Trophoblast cell (in vitro differentiated cells and primary cell): ENCODE data around the gene MAP2K5.

Source experiments
- DNase-seq, 2 donors: peaks; one replicate each; pipeline ENCODE4 v3.0.0-alpha.2; 2016
- H2AFZ ChIP-seq: 2 replicates; pipeline ENCODE4 v1.6.1; 2013; ENCODE audit warnings: low read length, moderate library complexity, mild to moderate bottlenecking; ENCODE audit not compliant: insufficient read depth, poor library complexity
- H2AK5ac ChIP-seq: 2 replicates; pipeline ENCODE4 v1.6.1; 2013; ENCODE audit warnings: mild to moderate bottlenecking, low read length
- H2BK120ac ChIP-seq: 2 replicates; pipeline ENCODE4 v1.6.1; 2013; ENCODE audit warnings: low read length, mild to moderate bottlenecking, moderate library complexity; ENCODE audit not compliant: insufficient read depth, poor library complexity
- H2BK12ac ChIP-seq: 2 replicates; pipeline ENCODE4 v1.6.1; 2013; ENCODE audit warnings: mild to moderate bottlenecking, low read length, moderate library complexity
- H2BK5ac ChIP-seq: 2 replicates; pipeline ENCODE4 v1.6.1; 2013; ENCODE audit warnings: low read length, low read depth, moderate library complexity, mild to moderate bottlenecking; ENCODE audit not compliant: poor library complexity
- H3K14ac ChIP-seq: 2 replicates; pipeline ENCODE4 v1.6.1; 2013; ENCODE audit warnings: mild to moderate bottlenecking, low read length
- H3K18ac ChIP-seq: 2 replicates; pipeline ENCODE4 v1.6.1; 2013; ENCODE audit warnings: mild to moderate bottlenecking, low read length
- H3K23ac ChIP-seq: 2 replicates; pipeline ENCODE4 v1.6.1; 2013; ENCODE audit warnings: low read length
- H3K27ac ChIP-seq: 2 replicates; pipeline ENCODE4 v1.5.1; 2013; ENCODE audit warnings: low read depth, mild to moderate bottlenecking, inconsistent platforms, low read length, moderate library complexity
- H3K27me3 ChIP-seq: 2 replicates; pipeline ENCODE4 v1.6.1; 2013; ENCODE audit warnings: inconsistent platforms, mild to moderate bottlenecking, low read length, moderate library complexity; ENCODE audit not compliant: insufficient read depth
- H3K36me3 ChIP-seq, 2 experiments: 1 replicate in 1 of 2; 2 replicates in 1 of 2; pipeline ENCODE4 v1.6.1; 2013; ENCODE audit warnings: low read length in 2 of 2, mild to moderate bottlenecking in 2 of 2, moderate library complexity in 1 of 2; ENCODE audit not compliant: insufficient read depth in 2 of 2, control insufficient read depth in 1 of 2
- H3K4ac ChIP-seq: 2 replicates; pipeline ENCODE4 v1.6.1; 2013; ENCODE audit warnings: low read depth, mild to moderate bottlenecking, low read length, moderate library complexity
- H3K4me1 ChIP-seq, 2 experiments: 1 replicate in 1 of 2; 2 replicates in 1 of 2; pipeline ENCODE4 v1.6.1; 2013; ENCODE audit warnings: low read length in 2 of 2, mild to moderate bottlenecking in 2 of 2, moderate library complexity in 1 of 2; ENCODE audit not compliant: insufficient read depth in 2 of 2, control insufficient read depth in 1 of 2
- H3K4me2 ChIP-seq: 2 replicates; pipeline ENCODE4 v1.6.1; 2013; ENCODE audit warnings: inconsistent platforms, mild to moderate bottlenecking, low read length, moderate library complexity
- H3K4me3 ChIP-seq: 2 replicates; pipeline ENCODE4 v1.5.1; 2013; ENCODE audit warnings: mild to moderate bottlenecking, low read depth, low read length, inconsistent platforms
- H3K79me1 ChIP-seq: one replicate; pipeline ENCODE4 v1.6.1; 2013; ENCODE audit warnings: low read length
- H3K79me2 ChIP-seq: 2 replicates; pipeline ENCODE4 v1.6.1; 2013; ENCODE audit warnings: low read length, mild to moderate bottlenecking; ENCODE audit not compliant: control insufficient read depth, insufficient read depth, poor library complexity
- H3K9ac ChIP-seq: 2 replicates; pipeline ENCODE4 v1.6.1; 2013; ENCODE audit warnings: mild to moderate bottlenecking, low read length
- H3K9me3 ChIP-seq: 2 replicates; pipeline ENCODE4 v1.6.1; 2013; ENCODE audit warnings: low read depth, mild to moderate bottlenecking, control low read depth, inconsistent platforms, low read length; ENCODE audit not compliant: insufficient read depth
- H4K12ac ChIP-seq: 2 replicates; pipeline ENCODE4 v1.6.1; 2013; ENCODE audit warnings: low read depth, mild to moderate bottlenecking, low read length, moderate library complexity
- H4K8ac ChIP-seq: 2 replicates; pipeline ENCODE4 v1.6.1; 2013; ENCODE audit warnings: low read depth, mild to moderate bottlenecking, low read length, moderate library complexity
- H4K91ac ChIP-seq: one replicate; pipeline ENCODE4 v1.6.1; 2013; ENCODE audit warnings: low read depth, mild to moderate bottlenecking, low read length, moderate library complexity
- WGBS: extraction: QIAGEN DNeasy Blood & Tissue Kit; methylation state at CpG from one replicate; pipeline ENCODE4 v1.1.7; 2013; ENCODE audit warnings: missing lambda C conversion rate; ENCODE audit not compliant: insufficient read length, insufficient coverage; ENCODE audit errors: extremely low coverage; 5-methylcytosine and 5-hydroxymethylcytosine counted together

MAP2K5 gene

DNA sequence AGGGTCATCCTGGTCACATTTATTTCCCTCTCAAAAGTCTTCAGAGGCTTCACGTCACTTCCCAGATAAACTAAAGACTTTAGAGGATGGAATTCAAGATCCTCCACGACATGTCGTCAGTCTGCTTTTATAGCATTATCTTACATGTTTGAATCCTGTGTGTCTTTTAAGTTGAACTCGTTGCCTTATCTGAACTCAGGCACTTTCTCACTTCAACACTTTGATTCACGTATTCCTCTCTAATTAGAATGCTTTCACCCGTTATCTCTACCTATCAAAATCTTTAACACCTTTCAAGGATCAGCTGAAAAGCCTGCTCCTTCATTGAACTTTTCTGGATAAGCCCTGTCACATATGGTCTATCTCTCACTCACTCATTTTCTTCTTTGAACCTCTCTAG, 97.1 kb downstream of the MAP2K5 start:
- Histone ChIP-seq H3K9ac (no peak overlapping the region), H3K27ac (no peak overlapping the region), H4K12ac (no peak overlapping the region), H3K4me1 (no peaks in the 10 kb centered on the region), H2BK5ac (no peak overlapping the region), H4K8ac (no peak overlapping the region), H3K18ac (no peak overlapping the region), H3K36me3 (no peaks in the 10 kb centered on the region), H3K4ac (no peak overlapping the region), H3K4me2 (no peak overlapping the region), H3K23ac (no peak overlapping the region), H2BK120ac (no peak overlapping the region), H2BK12ac (no peak overlapping the region), H3K9me3 (no peaks in the 10 kb centered on the region), H3K27me3 (no peaks in the 10 kb centered on the region), H3K79me2 (no peaks in the 10 kb centered on the region), H2AK5ac (no peak overlapping the region), H2AFZ (no peak overlapping the region), H4K91ac (no peak overlapping the region), H3K14ac (no peak overlapping the region), H3K79me1 (no peaks in the 10 kb centered on the region), H3K4me3 (no peak overlapping the region)
- WGBS: 100% methylated on average over 2 of the region's 6 CpGs
- no peak for DNase-seq

DNA sequence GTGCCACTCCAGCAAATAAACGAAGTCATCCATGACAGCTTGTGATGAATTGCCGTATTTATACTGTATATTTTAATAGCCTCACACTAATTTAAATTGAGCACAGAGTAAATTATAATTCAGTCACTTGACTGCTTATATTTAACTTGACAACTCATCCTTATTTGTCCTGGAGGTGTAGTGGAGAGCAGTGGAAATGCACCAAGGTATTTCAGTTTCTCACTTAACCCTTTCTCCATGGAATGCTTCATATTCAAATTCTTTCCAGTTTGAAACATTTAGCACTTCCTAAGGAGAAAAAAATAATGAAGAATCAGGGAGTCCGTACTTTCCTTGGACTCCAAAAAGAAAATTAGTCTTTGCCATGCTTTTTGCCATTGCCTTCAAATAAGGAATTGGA, 99.0 kb downstream of the MAP2K5 start:
- Histone ChIP-seq H3K18ac (no peak overlapping the region), H2BK12ac (no peak overlapping the region)
- no CpG with 5 or more reads among the region's 3 CpGs for WGBS

DNA sequence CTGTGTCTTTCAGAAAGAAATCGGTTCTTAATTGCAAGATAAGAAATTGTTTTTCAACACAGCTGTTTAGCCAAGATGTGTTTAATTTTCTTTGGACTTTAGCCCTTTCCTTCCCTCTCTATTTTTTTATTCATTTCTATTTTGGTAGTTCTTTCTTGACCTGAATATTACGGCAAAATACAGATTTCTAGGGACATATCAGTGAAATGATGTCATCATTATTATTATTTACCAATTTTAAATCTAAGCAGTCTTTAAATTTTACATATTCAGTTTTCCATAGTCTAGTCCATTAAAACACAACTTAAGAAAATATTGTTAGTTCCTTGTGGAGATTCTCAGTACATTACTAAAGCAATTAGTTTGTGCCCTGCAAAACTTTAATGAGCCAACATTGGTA, 104.3 kb downstream of the MAP2K5 start:
- Histone ChIP-seq H3K4ac (no peak overlapping the region), H4K12ac (no peak overlapping the region), H3K79me1 (no peaks in the 10 kb centered on the region), H2AFZ (no peak overlapping the region), H3K27me3 (no peaks in the 10 kb centered on the region), H3K9me3 (no peaks in the 10 kb centered on the region), H3K14ac (no peak overlapping the region), H3K27ac (no peak overlapping the region), H3K4me1 (no peaks in the 10 kb centered on the region), H3K79me2 (no peaks in the 10 kb centered on the region), H2BK12ac (no peak overlapping the region), H3K4me2 (no peak overlapping the region), H3K23ac (no peak overlapping the region), H4K91ac (no peak overlapping the region), H3K36me3 (peaks cover 0 to 1% of the 10 kb centered on the region in 2 experiments), H2BK5ac (no peak overlapping the region), H3K18ac (no peak overlapping the region), H2BK120ac (no peak overlapping the region), H3K4me3 (no peak overlapping the region), H3K9ac (no peak overlapping the region), H2AK5ac (no peak overlapping the region), H4K8ac (no peak overlapping the region)
- WGBS: no CpG with 5 or more reads among the region's 2 CpGs
- DNase-seq: no peak

More for the DNA sequence above, 99.0 kb downstream of the MAP2K5 start:
- Histone ChIP-seq H3K27me3 (no peaks in the 10 kb centered on the region), H3K9ac (no peak overlapping the region), H2BK5ac (no peak overlapping the region), H3K27ac (no peak overlapping the region), H4K8ac (no peak overlapping the region), H4K91ac (no peak overlapping the region), H3K4me3 (no peak overlapping the region), H2AFZ (no peak overlapping the region), H3K36me3 (no peaks in the 10 kb centered on the region), H3K9me3 (no peaks in the 10 kb centered on the region), H4K12ac (no peak overlapping the region), H3K23ac (no peak overlapping the region), H3K79me2 (no peaks in the 10 kb centered on the region), H3K4me1 (no peaks in the 10 kb centered on the region), H3K14ac (no peak overlapping the region), H2AK5ac (no peak overlapping the region), H3K4ac (no peak overlapping the region), H3K79me1 (no peaks in the 10 kb centered on the region), H3K4me2 (no peak overlapping the region), H2BK120ac (no peak overlapping the region)
- DNase-seq: no peak

DNA sequence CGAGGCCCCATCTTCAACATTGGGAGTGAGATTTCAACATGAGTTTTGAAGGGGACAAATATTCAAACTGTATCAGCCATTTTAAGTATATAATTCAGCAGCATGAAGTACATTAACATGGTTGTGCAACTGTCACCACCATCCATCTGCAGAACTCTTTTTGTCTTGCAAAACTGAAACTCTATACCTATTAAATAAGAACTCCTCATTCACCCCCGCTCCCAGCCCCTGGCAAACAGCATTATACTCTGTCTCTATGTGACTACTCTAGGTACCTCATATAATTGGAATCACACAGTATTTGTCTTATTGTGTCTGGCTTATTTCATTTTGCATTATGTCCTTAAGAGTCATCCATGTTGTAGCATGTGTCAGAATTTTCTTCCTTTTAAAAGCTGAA, 110.1 kb downstream of the MAP2K5 start:
- Histone ChIP-seq H2BK12ac (no peak overlapping the region), H3K4me1 (no peaks in the 10 kb centered on the region), H3K9me3 (no peaks in the 10 kb centered on the region), H3K27me3 (no peaks in the 10 kb centered on the region), H3K4ac (no peak overlapping the region), H3K79me2 (no peaks in the 10 kb centered on the region), H3K79me1 (no peaks in the 10 kb centered on the region), H3K27ac (no peak overlapping the region), H4K8ac (no peak overlapping the region), H2BK120ac (no peak overlapping the region), H4K91ac (no peak overlapping the region), H4K12ac (no peak overlapping the region), H2AK5ac (no peak overlapping the region), H3K9ac (no peak overlapping the region), H2AFZ (no peak overlapping the region), H3K14ac (no peak overlapping the region), H3K23ac (no peak overlapping the region), H3K18ac (no peak overlapping the region), H3K36me3 (peaks cover 0 to 1% of the 10 kb centered on the region in 2 experiments), H2BK5ac (no peak overlapping the region), H3K4me2 (no peak overlapping the region), H3K4me3 (no peak overlapping the region)
- WGBS: no CpG with 5 or more reads among the region's 2 CpGs
- DNase-seq: no peak
